Liver (tissue), 9 donors: ENCODE data around the gene ATL1. TPM values are rescaled to one million over a fixed set of nuclear protein-coding genes. Genes with fewer than 3 reads are reported as not detected.
A peak's percentile ranks its signal among the peaks of the same experiment; 100 is the strongest.

Experiments used
- DNase-seq: peaks from one replicate; pipeline ENCODE4 v3.0.0-alpha.2; 2017; ENCODE audit warnings: low spot score
- H3K27ac ChIP-seq, 2 donors: one replicate each; pipeline ENCODE4 v1.7.0; 2013; ENCODE audit warnings: inconsistent platforms in 2 of 2, low read length in 2 of 2, control low read depth in 1 of 2, low read depth in 1 of 2, mild to moderate bottlenecking in 1 of 2
- H3K27me3 ChIP-seq, 4 donors: one replicate each; pipeline versions ENCODE4 v1.6.1 to v1.7.0; 2013; ENCODE audit warnings: low read length in 3 of 4, inconsistent platforms in 1 of 4, mild to moderate bottlenecking in 1 of 4, moderate library complexity in 1 of 4; ENCODE audit not compliant: control insufficient read depth in 4 of 4, insufficient read depth in 4 of 4
- H3K36me3 ChIP-seq, 4 donors: one replicate each; pipeline versions ENCODE4 v1.6.1 to v1.7.0; 2013; ENCODE audit warnings: low read length in 3 of 4, mild to moderate bottlenecking in 3 of 4, low read depth in 1 of 4, moderate library complexity in 1 of 4; ENCODE audit not compliant: control insufficient read depth in 4 of 4, insufficient read depth in 3 of 4
- H3K4me1 ChIP-seq, 4 donors: one replicate each; pipeline versions ENCODE4 v1.6.1 to v1.7.0; 2013; ENCODE audit warnings: low read length in 3 of 4, mild to moderate bottlenecking in 3 of 4, moderate library complexity in 1 of 4; ENCODE audit not compliant: control insufficient read depth in 4 of 4, insufficient read depth in 4 of 4
- H3K4me3 ChIP-seq, 3 donors: one replicate each; pipeline versions ENCODE4 v1.6.1 to v1.7.0; 2013; ENCODE audit warnings: low read length in 3 of 3, control low read depth in 1 of 3, low read depth in 1 of 3, mild to moderate bottlenecking in 1 of 3
- H3K9ac ChIP-seq, 2 donors: one replicate each; pipeline ENCODE4 v1.7.0; 2013; ENCODE audit warnings: low read length in 2 of 2, mild to moderate bottlenecking in 2 of 2, moderate library complexity in 2 of 2, control low read depth in 1 of 2, low read depth in 1 of 2
- H3K9me3 ChIP-seq, 4 donors: one replicate each; pipeline versions ENCODE4 v1.6.1 to v1.7.0; 2013; ENCODE audit warnings: low read length in 3 of 4; ENCODE audit not compliant: control insufficient read depth in 4 of 4
- CTCF ChIP-seq: fragments of 150-350 bp; IDR thresholded peaks from 2 replicates; pipeline ENCODE4 v1.5.1; 2017; ENCODE audit warnings: improper control_type of control experiment, low read depth, low read length; ENCODE audit not compliant: missing input control
- FOXA1 ChIP-seq: IDR thresholded peaks from 2 replicates; pipeline ENCODE4 v1.6.1; 2016; ENCODE audit warnings: antibody characterized with exemption
- FOXA2 ChIP-seq: IDR thresholded peaks from 2 replicates; pipeline ENCODE4 v1.6.1; 2016; ENCODE audit warnings: antibody characterized with exemption
- HNF4G ChIP-seq: IDR thresholded peaks from 2 replicates; pipeline ENCODE4 v1.6.1; 2016; ENCODE audit warnings: antibody characterized with exemption
- NR2F2 ChIP-seq: IDR thresholded peaks from 2 replicates; pipeline ENCODE4 v1.6.1; 2016; ENCODE audit warnings: antibody characterized with exemption
- RAD21 ChIP-seq, 2 donors: IDR thresholded peaks; 2 replicates each; pipeline ENCODE4 v1.6.1; 2016; ENCODE audit warnings: antibody characterized with exemption in 2 of 2, mild to moderate bottlenecking in 2 of 2
- REST ChIP-seq: IDR thresholded peaks from 2 replicates; pipeline ENCODE4 v1.6.1; 2016; ENCODE audit warnings: antibody characterized with exemption, mild to moderate bottlenecking
- TAF1 ChIP-seq: conservative IDR thresholded peaks from 2 replicates; pipeline ENCODE4 v1.6.1; 2016; ENCODE audit warnings: antibody characterized with exemption, mild to moderate bottlenecking
- WGBS: extraction: QIAGEN DNeasy Blood & Tissue Kit; methylation state at CpG from one replicate; pipeline ENCODE4 v1.1.7; 2013; 5-methylcytosine and 5-hydroxymethylcytosine counted together
- polyA plus RNA-seq, 2 donors: library from polyadenylated mRNA; stranded (reverse) in 1 of 2; unstranded in 1 of 2; fragments of 200-250 nt in 1 of 2; fragments of >200 nt in 1 of 2; fragmentation: Nextera tagmentation in 1 of 2; extraction: Ambion mirVana in 1 of 2; gene quantifications; one replicate each; pipeline versions ENCODE4 v1.2.1 to v1.2.3, GENCODE V29; 2013 to 2015
- total RNA-seq, 2 donors: library from RNA; depleted of rRNA; stranded (reverse); fragments of >200 nt; gene quantifications; one replicate each; pipeline ENCODE4 v1.2.3, GENCODE V29; 2014
- TF ChIP-seq, protein P1 (sequence below): IDR thresholded peaks from 2 replicates; pipeline ENCODE4 v1.6.1; 2016; ENCODE audit warnings: antibody characterized with exemption
- donor health status: healthy.
- donor health status: healthy.
- donor health status: healthy.
- donor health status: healthy.
- donor health status: healthy.

The ATL1 gene
- under 1 TPM; 0.33 to 0.79 TPM for total RNA-seq
- under 1 TPM; 0.17 to 0.61 TPM for polyA plus RNA-seq

- H3K36me3 ChIP-seq, result no peaks in the 10 kb centered on the region
- peaks cover 6 to 15% (median 9%) of the 10 kb centered on the region in 4 donors for H3K4me1 ChIP-seq
- peaks cover 0 to 13% (median 2%) of the 10 kb centered on the region in 4 donors for H3K27me3 ChIP-seq
- DNase-seq, result peak; percentile 57
- H3K27ac ChIP-seq, result peak within 1 kb of the TSS in 1 of 2 donors; percentile 31
- WGBS, result 2% methylated on average over 66 of the region's 66 CpGs
- peak within 1 kb of the TSS; percentile 54 to 67 (median 62) for H3K4me3 ChIP-seq
- TF ChIP-seq REST (peak; percentile 95), FOXA1 (no peak)
- no peak within 1 kb of the TSS for H3K9ac ChIP-seq
- no peaks in the 10 kb centered on the region for H3K9me3 ChIP-seq
These were observed at the start of gene ATL1 for GRCh38 chr14:50559990-50560930. Gene ATL1, plus strand, starts transcription at chr14:50560145. Its CDS starts 121 bp downstream, at chr14:50560266.

GRCh38 chr14:50510157-50510556 is 49.8 kb upstream of the ATL1 start:
- TF ChIP-seq HNF4G, result no peak
- Histone ChIP-seq H3K27me3 (no peaks in the 10 kb centered on the region), H3K36me3 (no peaks in the 10 kb centered on the region), H3K9ac (no peak overlapping the region), H3K4me3 (no peak overlapping the region), H3K9me3 (no peaks in the 10 kb centered on the region), H3K4me1 (no peaks in the 10 kb centered on the region), H3K27ac (no peak overlapping the region)
- no peak for DNase-seq
- 91% methylated on average over 7 of the region's 7 CpGs for WGBS

DNA sequence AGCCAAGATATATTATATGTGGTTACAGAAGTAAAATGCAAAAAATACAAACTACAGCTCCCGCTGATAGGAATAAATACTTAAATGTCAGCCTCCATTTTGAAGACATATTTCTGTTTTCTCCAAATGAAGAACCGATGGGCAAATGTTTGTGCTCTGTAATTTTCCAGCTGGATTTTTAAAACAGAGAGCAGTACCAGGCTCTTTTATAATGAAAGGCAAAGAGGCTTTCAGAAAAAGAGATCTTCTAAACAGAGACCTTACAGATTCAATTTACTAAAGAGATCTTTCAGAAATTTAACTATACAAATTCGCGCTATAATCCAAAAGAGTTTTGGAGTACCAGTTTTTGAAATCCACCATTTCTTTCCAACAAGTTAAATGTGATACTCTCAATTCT is 47.5 kb upstream of the ATL1 start:
- Histone ChIP-seq H3K36me3 (no peaks in the 10 kb centered on the region), H3K9me3 (no peaks in the 10 kb centered on the region), H3K9ac (no peak overlapping the region), H3K4me3 (no peak overlapping the region), H3K4me1 (no peaks in the 10 kb centered on the region), H3K27ac (no peak overlapping the region), H3K27me3 (no peaks in the 10 kb centered on the region)
- no peak for DNase-seq
- TF ChIP-seq FOXA2, result no peak
- TF ChIP-seq, protein P1, sequence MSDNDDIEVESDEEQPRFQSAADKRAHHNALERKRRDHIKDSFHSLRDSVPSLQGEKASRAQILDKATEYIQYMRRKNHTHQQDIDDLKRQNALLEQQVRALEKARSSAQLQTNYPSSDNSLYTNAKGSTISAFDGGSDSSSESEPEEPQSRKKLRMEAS, result no peak
- TF ChIP-seq TAF1, result no peak
- no peak for TF ChIP-seq CTCF
- TF ChIP-seq NR2F2, result no peak
- TF ChIP-seq REST, result no peak
- no peak for TF ChIP-seq HNF4G
- no peak for TF ChIP-seq RAD21 (IDR thresholded peaks at IDR 0.05)
- WGBS, result 97% methylated on average over 4 of the region's 4 CpGs
